GM21447 (cell line): ENCODE results near the gene SDK1.
"Not testable (repeated sequence)": the region's sequence is repeated elsewhere in the genome, so short reads cannot be mapped to it uniquely, and the experiment has no call there.

Experiments
- ATAC-seq: cut with Tn5 transposase; IDR thresholded peaks from one replicate; pipeline ENCODE4 v1.9.1; 2021; ENCODE audit not compliant: unreplicated experiment

The SDK1 gene

GRCh38 chr7:3575753-3576531 lies 274.9 kb downstream of the SDK1 start:
- ATAC-seq, result no peak

DNA sequence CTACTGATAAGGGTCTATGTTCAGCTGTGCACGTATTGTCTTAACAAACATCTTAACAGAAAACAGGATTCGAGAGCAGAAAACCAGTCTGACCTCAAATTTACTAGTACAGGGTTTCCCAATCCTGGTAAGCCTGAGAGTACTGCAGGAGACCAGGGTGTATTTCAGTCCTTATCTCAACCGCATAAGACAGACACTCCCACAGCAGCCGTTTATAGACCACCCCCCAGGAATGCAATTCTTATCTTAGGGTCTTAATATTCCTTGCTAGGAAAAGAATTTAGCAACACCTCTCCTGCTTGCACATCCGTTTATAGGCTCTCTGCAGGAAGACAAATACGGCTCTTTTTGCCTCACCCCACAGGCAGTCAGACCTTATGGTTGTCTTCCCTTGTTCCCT lies 277.3 kb downstream of the SDK1 start:
- no peak for ATAC-seq

DNA sequence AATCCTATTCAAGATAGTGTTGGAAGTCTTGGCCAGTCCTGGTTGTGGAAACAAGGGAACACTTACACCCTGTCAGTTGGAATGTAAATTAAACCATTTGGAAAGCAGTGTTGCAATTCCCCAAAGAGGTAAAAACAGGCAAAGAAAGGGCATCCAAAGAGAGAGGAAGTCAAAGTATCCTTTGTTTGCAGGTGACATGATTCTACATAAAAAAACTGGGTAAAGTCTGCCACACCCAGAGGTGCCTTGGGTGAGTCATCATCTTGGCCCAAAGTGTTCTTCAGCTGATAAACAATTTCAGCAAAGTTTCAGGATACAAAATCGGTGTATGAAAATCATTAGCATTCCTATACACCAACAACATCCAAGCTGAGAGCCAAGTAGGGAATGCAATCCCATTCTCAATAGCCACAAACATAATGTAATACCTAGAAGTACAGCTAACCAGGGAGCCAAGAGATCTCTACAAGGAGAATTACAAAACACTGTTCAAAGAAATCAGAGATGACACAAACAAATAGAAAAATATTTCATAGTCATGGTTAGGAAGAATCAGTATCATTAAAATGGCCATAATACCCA lies 278.7 kb downstream of the SDK1 start:
- ATAC-seq, result no peak

DNA sequence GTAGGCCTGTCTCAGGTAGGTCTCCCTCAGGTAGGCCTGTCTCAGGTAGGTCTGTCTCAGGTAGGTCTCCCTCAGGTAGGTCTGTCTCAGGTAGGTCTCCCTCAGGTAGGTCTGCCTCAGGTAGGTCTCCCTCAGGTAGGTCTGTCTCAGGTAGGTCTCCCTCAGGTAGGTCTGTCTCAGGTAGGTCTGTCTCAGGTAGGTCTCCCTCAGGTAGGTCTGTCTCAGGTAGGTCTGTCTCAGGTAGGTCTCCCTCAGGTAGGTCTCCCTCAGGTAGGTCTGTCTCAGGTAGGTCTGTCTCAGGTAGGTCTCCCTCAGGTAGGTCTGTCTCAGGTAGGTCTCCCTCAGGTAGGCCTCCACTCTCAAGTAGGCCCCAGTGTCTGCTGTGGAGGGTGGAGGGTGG lies 281.1 kb downstream of the SDK1 start:
- not testable (repeated sequence) for ATAC-seq

- no peak for ATAC-seq
Measured at GRCh38 chr7:3585826-3586225, 284.8 kb downstream of the SDK1 start.

- ATAC-seq, result no peak
Measured at GRCh38 chr7:3588341-3588740, 287.3 kb downstream of the SDK1 start.

DNA sequence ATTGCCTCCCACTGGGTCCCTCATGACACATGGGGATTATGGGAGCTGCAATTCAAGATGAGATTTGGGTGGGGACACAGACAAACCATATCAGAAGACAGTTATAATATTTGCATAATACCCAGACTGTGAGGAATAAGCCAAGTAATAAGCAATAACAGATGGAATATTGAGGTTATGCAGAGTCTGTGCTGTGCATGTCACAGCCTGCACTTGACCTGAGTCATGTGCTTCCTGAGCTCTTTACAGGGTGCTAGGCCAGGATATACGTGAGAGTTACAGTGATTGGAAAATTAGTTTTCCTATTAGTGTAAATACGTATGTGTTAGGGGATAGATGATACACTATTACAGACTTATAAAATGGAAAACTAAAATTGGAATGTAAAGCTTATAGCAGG lies 288.7 kb downstream of the SDK1 start:
- no peak for ATAC-seq

DNA sequence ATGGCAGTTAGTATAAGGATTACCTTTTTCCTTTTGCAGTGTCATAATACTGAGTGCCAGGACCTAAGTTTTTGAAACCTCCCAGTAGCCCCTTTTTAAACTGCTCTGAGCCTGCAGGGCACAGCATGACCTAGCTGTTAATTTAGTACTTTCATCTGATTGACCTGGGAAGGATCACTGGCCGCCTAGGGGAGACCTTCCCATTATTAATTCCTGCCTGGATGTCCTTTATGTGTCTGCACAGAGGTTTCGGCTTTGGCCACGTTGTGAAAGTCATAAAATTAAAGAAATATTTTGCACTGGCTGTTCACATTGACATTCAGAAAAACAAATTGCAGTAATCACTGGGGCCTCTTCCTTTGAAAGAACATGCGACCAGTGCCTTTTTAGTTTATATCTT lies 290.2 kb downstream of the SDK1 start:
- no peak for ATAC-seq

DNA sequence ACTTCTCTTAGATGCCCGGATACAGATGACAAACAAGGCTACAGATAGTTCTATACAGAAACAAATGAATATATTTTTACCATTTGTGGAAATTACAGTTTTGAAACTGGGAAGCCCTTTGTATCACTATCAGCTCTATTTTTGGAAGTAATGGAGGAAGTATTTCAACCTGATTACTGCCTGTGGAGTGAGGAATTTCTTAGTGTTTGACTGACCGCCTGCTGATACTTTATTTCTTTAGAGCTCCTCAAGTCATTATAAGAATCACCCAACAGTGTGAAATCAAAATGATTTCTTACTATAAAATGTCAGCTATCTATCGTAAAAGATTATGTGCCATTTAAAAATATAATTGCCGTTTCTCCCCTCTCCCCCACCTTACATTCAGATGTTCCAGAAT lies 290.9 kb downstream of the SDK1 start:
- no peak for ATAC-seq

DNA sequence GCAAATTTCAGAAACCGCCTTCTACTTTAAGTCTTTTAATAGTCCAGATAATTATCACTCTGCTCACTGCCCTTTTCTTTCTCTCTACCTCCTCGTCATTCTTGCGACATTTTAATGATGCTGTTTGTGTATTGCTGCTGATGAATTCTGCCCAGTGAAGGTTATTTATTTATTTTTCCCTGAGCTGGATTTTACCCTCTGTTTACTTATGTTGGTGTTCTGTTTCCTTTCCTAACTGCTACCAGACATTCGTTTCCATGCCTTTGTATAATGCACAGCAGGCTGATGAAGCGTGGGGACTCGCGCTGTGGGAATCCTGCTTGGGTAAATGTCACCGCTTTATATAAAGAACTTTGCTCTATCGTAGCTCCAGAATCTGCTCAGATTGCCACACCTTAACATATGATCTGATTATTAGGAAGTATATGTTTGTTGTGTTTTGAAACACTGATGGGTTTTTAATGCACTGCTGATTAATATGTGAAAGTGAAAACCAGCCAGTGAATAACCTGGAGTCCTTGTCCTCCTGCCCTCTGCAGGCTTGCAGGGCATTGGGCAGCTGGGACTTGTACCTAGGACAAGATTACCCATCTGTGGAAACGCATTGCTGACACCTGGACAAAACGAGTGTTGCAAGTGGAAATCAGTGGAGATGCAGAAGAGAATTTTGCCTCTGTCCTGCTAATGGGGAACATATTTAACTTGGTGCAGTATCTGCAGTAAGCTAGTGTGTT lies 291.5 kb downstream of the SDK1 start:
- no peak for ATAC-seq

- no peak for ATAC-seq
Measured at GRCh38 chr7:3594901-3595300, 293.8 kb downstream of the SDK1 start.

DNA sequence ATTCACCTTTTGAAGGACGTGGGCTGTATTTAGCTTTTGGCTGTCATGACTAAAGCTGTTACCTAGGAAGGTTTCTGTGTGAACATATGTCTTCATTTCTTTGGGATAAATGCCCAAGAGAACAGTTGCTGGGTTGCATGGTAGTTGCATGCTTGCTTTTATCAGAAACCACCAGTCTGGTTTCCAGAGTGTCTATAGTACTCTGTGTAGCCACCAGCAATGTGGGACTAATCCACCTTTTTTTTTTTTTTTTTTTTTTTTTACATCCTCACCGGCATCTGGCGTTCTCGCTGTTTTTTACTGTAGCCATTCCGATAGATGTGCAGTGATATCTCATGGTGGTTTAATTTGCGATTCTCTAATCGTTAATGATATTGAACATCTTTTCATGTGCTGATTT lies 297.8 kb downstream of the SDK1 start:
- no peak for ATAC-seq

GRCh38 chr7:3605222-3605621 lies 304.2 kb downstream of the SDK1 start:
- ATAC-seq, result no peak

DNA sequence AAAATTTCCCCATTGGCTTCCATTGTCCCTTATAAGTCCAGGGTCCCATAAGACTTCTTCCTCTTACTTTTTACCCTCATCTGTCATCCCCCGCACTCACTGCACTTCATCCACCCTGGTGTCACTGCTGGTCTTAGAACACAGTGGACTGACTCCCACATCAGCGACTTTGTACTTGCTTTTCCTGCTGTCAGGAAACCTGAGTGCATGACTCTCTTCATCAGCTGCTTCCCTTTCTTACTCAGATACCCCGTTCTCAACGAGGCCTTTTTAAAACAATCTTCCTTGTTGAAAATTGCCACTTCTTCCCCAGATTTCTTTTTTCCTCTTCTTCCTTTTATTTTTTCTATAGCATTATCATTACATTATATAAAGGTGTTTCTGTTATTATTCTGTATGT lies 305.4 kb downstream of the SDK1 start:
- no peak for ATAC-seq

DNA sequence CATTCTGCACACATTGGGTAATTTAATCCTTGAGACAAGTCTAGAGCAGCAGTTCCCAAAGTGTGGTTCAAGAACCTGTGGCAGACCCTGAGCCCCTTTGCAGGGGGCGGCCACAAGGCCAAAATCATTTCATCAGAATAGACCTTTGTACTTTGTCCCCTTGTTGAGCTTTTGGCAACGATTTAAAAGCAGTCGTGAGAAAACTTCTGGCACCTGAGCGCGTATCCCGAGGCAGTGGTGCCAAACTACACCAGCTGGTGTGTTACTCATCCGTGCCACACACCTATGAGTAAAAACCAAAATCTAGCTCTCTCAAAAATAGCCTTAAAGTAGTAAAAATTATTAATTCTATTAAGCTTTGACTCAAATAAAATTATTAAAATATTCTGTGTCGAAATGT lies 306.8 kb downstream of the SDK1 start:
- ATAC-seq, result no peak

- no peak for ATAC-seq
Measured at GRCh38 chr7:3616306-3616705, 315.3 kb downstream of the SDK1 start.

- no peak for ATAC-seq
Measured at GRCh38 chr7:3630081-3630480, 329.0 kb downstream of the SDK1 start.

GRCh38 chr7:3634396-3634795 lies 333.3 kb downstream of the SDK1 start:
- ATAC-seq, result no peak

- ATAC-seq, result no peak
Measured at GRCh38 chr7:3636131-3636860, 335.2 kb downstream of the SDK1 start.

- ATAC-seq, result no peak
Measured at GRCh38 chr7:3639253-3639652, 338.2 kb downstream of the SDK1 start.

DNA sequence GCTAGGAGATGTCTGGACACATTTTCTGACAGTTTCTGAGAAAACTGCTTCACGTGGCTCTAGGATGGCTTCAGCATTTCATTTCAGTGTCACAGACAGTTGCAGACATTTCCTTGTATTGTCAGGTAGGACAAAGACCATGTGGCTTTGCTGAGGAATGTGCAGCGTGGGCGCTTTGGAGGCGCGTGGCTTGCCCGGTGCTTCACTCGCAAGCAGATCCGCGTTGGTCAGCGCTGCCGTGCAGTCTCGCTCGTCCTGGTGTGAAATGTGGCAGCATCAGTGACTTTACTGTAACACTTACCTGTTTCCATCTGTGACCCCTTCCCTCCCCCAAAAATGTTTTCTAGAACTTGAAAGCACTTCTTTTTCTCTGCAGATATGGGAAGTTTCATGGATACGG lies 340.5 kb downstream of the SDK1 start:
- no peak for ATAC-seq

- ATAC-seq, result no peak
Measured at GRCh38 chr7:3643091-3643490, 342.0 kb downstream of the SDK1 start.
